B cell (primary cell): Measurements from ENCODE around the gene NTN4. TPM values are rescaled to one million over a fixed set of nuclear protein-coding genes. Genes with fewer than 3 reads are reported as not detected.

Experiments used
- ATAC-seq: fragments of 200-7000 bp; cut with Tn5 transposase; one replicate; pipeline ENCODE4 v1.10.0; 2021; ENCODE audit warnings: low read depth, mild to moderate bottlenecking, moderate number of reproducible peaks, moderate library complexity
- CTCF ChIA-PET: fragments of 350-600 bp; sonication (Branson Sonifier 250); formaldehyde crosslinking; loops from one replicate; lab custom pipeline; 2021; ENCODE audit warnings: antibody characterized with exemption, inconsistent platforms; lab: Charles Lee
- POLR2A ChIA-PET: fragments of 350-600 bp; sonication (Branson Sonifier 250); formaldehyde crosslinking; loops from one replicate; lab custom pipeline; 2021; ENCODE audit warnings: antibody characterized with exemption; lab: Charles Lee
- DNase-seq: peaks from one replicate; pipeline ENCODE4 v3.0.0; 2013
- H2AFZ ChIP-seq: 2 replicates; pipeline ENCODE4 v1.6.1; 2012; ENCODE audit warnings: mild to moderate bottlenecking, low read depth, low read length; ENCODE audit not compliant: insufficient read depth, poor library complexity, severe bottlenecking
- H3K27ac ChIP-seq, 2 donors: 1 replicate in 1 of 2; 2 replicates in 1 of 2; pipeline ENCODE4 v1.5.1; 2012 to 2013; ENCODE audit warnings: low read length in 2 of 2, mild to moderate bottlenecking in 2 of 2, moderate library complexity in 1 of 2
- H3K27me3 ChIP-seq, 4 experiments: fragments of 200-600 bp in 1 of 4; sonication (generic) in 1 of 4; replicated peaks in 1 of 4; 1 replicate in 2 of 4; 2 replicates in 2 of 4; pipeline versions ENCODE4 v1.6.1 to v1.7.0; 2013 to 2016; ENCODE audit warnings: low read length in 3 of 4, mild to moderate bottlenecking in 2 of 4, mixed read lengths in 1 of 4, moderate library complexity in 1 of 4; ENCODE audit not compliant: insufficient read depth in 4 of 4, control insufficient read depth in 3 of 4; ENCODE audit errors: control extremely low read depth in 1 of 4
- H3K36me3 ChIP-seq, 2 experiments: replicated peaks in 1 of 2; 1 replicate in 1 of 2; 2 replicates in 1 of 2; pipeline versions ENCODE4 v1.6.1 to v1.7.1; 2013; ENCODE audit warnings: low read length in 1 of 2; ENCODE audit not compliant: insufficient read depth in 2 of 2, control insufficient read depth in 1 of 2; ENCODE audit errors: control extremely low read depth in 1 of 2, extremely low read depth in 1 of 2
- H3K4me1 ChIP-seq, 2 donors: fragments of 200-600 bp in 1 of 2; sonication (generic) in 1 of 2; 1 replicate in 1 of 2; 2 replicates in 1 of 2; pipeline versions ENCODE4 v1.5.1 to v1.6.1; 2013 to 2017; ENCODE audit warnings: low read length in 2 of 2; ENCODE audit not compliant: control insufficient read depth in 2 of 2, insufficient read depth in 2 of 2
- H3K4me2 ChIP-seq: replicated peaks from 2 replicates; pipeline ENCODE3; 2012; ENCODE audit warnings: mild to moderate bottlenecking, low read depth, low read length; ENCODE audit not compliant: poor library complexity, severe bottlenecking
- H3K4me3 ChIP-seq, 5 experiments: fragments of 200-600 bp in 1 of 5; sonication (generic) in 1 of 5; 1 replicate in 3 of 5; 2 replicates in 2 of 5; pipeline versions ENCODE4 v1.5.1 to v1.7.0; 2011 to 2016; ENCODE audit warnings: low read length in 4 of 5, mild to moderate bottlenecking in 4 of 5, low read depth in 2 of 5, control low read depth in 1 of 5, moderate library complexity in 1 of 5; ENCODE audit not compliant: insufficient read depth in 1 of 5; ENCODE audit errors: control extremely low read depth in 1 of 5, extremely low read depth in 1 of 5
- H3K79me2 ChIP-seq: fragments of 200-600 bp; sonication (generic); one replicate; pipeline ENCODE4 v1.6.0; 2016; ENCODE audit warnings: low read length; ENCODE audit not compliant: control insufficient read depth, insufficient read depth
- H3K9ac ChIP-seq: fragments of 200-600 bp; sonication (generic); 2 replicates; pipeline ENCODE4 v1.6.1; 2017; ENCODE audit warnings: mild to moderate bottlenecking, low read length, moderate library complexity
- H3K9me3 ChIP-seq, 3 donors: one replicate each; pipeline versions ENCODE4 v1.6.1 to v1.7.1; 2013; ENCODE audit warnings: low read length in 2 of 3; ENCODE audit not compliant: control insufficient read depth in 2 of 3, insufficient read depth in 1 of 3; ENCODE audit errors: control extremely low read depth in 1 of 3
- H4K20me1 ChIP-seq: 2 replicates; pipeline ENCODE4 v1.6.0; 2012; ENCODE audit warnings: mild to moderate bottlenecking, low read length; ENCODE audit not compliant: insufficient read depth, control insufficient read depth, poor library complexity, severe bottlenecking
- H3K27ac Mint-ChIP-seq: one replicate; pipeline ENCODE4 v1.8.0; 2021; ENCODE audit warnings: mixed read lengths
- H3K27me3 Mint-ChIP-seq: one replicate; pipeline ENCODE4 v1.8.0; 2021; ENCODE audit warnings: mixed read lengths
- H3K4me1 Mint-ChIP-seq: one replicate; pipeline ENCODE4 v1.8.0; 2021; ENCODE audit warnings: mixed read lengths
- H3K4me3 Mint-ChIP-seq: one replicate; pipeline ENCODE4 v1.8.0; 2021; ENCODE audit warnings: mixed read lengths
- H3K9me3 Mint-ChIP-seq: one replicate; pipeline ENCODE4 v1.8.0; 2022; ENCODE audit warnings: mixed read lengths; ENCODE audit not compliant: insufficient read depth
- CTCF ChIP-seq: fragments of 200-600 bp; IDR thresholded peaks from one replicate; pipeline ENCODE4 v1.8.0; 2022; ENCODE audit warnings: antibody characterized with exemption, mild to moderate bottlenecking
- EZH2 ChIP-seq: IDR thresholded peaks from 2 replicates; pipeline ENCODE4 v1.6.1; 2012; ENCODE audit warnings: borderline replicate concordance, low read depth, mild to moderate bottlenecking, moderate library complexity, low read length; ENCODE audit not compliant: insufficient read depth, poor library complexity, severe bottlenecking
- WGBS: methylation state at CpG from one replicate; pipeline ENCODE4 v1.1.5; 2013; ENCODE audit warnings: missing lambda C conversion rate; ENCODE audit not compliant: insufficient coverage; 5-methylcytosine and 5-hydroxymethylcytosine counted together
- intact Hi-C: fragments of 100-400 bp; cut with micrococcal nuclease; formaldehyde crosslinking; loops from one replicate; pipeline ENCODE4 v1.10.0; 2022
- polyA plus RNA-seq: library from polyadenylated mRNA; depleted of rRNA; stranded (reverse); fragments of >200 nt; gene quantifications from 2 replicates; pipeline ENCODE4 v1.2.3, GENCODE V29; 2012
- total RNA-seq, 2 donors: library from RNA; stranded (reverse); fragments of 120-200 nt in 1 of 2; gene quantifications; 1 replicate in 1 of 2; 2 replicates in 1 of 2; pipeline versions ENCODE4 v1.2.3 to v1.2.4, GENCODE V29; 2013 to 2022

The NTN4 gene
- total and polyA plus RNA-seq, 2 donors (not counting 1 experiment from before 2014, with no cell fraction given): not detected

GRCh38 chr12:95709152-95709551 lies 81.4 kb downstream of the NTN4 start:
- Mint-ChIP-seq H3K9me3 (no peaks in the 10 kb centered on the region), H3K4me3 (no peak overlapping the region), H3K27me3 (peaks cover 8% of the 10 kb centered on the region), H3K4me1 (no peaks in the 10 kb centered on the region), H3K27ac (no peak overlapping the region)
- Histone ChIP-seq H3K27me3 (peaks cover 0 to 12% (median 2%) of the 10 kb centered on the region in 4 experiments), H3K36me3 (no peaks in the 10 kb centered on the region), H3K79me2 (no peaks in the 10 kb centered on the region), H2AFZ (no peak overlapping the region), H3K27ac (no peak overlapping the region), H3K9me3 (peaks cover 0 to 2% (median 0%) of the 10 kb centered on the region in 3 donors), H3K4me2 (no peak overlapping the region), H3K4me3 (no peak overlapping the region), H3K9ac (no peak overlapping the region), H3K4me1 (no peaks in the 10 kb centered on the region), H4K20me1 (no peaks in the 10 kb centered on the region)
- DNase-seq (no peak), ATAC-seq (no peak)
- TF ChIP-seq EZH2 (no peak), CTCF (no peak)
- intact Hi-C loops: no loop called here
- CTCF ChIA-PET: no interaction called here
- WGBS: no CpG with 5 or more reads among the region's 2 CpGs
- POLR2A ChIA-PET: no interaction called here

GRCh38 chr12:95705143-95705542 lies 85.4 kb downstream of the NTN4 start:
- no peaks in the 10 kb centered on the region for H3K9me3 Mint-ChIP-seq
- no peaks in the 10 kb centered on the region for H3K4me1 ChIP-seq
- no peak overlapping the region for H2AFZ ChIP-seq
- TF ChIP-seq CTCF (no peak), EZH2 (no peak)
- no peak for ATAC-seq
- H3K9ac ChIP-seq: no peak overlapping the region
- peaks cover 7% of the 10 kb centered on the region for H3K4me1 Mint-ChIP-seq
- no peak overlapping the region for H3K27ac ChIP-seq
- no peaks in the 10 kb centered on the region for H3K36me3 ChIP-seq
- 86% methylated on average over 1 of the region's 2 CpGs for WGBS
- no peak overlapping the region for H3K4me3 Mint-ChIP-seq
- no peaks in the 10 kb centered on the region for H3K79me2 ChIP-seq
- peaks cover 0 to 12% (median 2%) of the 10 kb centered on the region in 4 experiments for H3K27me3 ChIP-seq
- intact Hi-C loops: no loop called here
- H3K27ac Mint-ChIP-seq: no peak overlapping the region
- no peak overlapping the region for H3K4me2 ChIP-seq
- POLR2A ChIA-PET: no interaction called here
- peaks cover 22% of the 10 kb centered on the region for H3K27me3 Mint-ChIP-seq
- no peak overlapping the region for H3K4me3 ChIP-seq
- H4K20me1 ChIP-seq: no peaks in the 10 kb centered on the region
- CTCF ChIA-PET: interaction anchor here (0.6 kb wide), 1 partner anchor 156 kb away, joined by 3 read pairs; no protein-coding TSS in a partner anchor
- DNase-seq: no peak
- H3K9me3 ChIP-seq: peaks cover 0 to 2% (median 0%) of the 10 kb centered on the region in 3 donors
